ENCODE data around the gene RALGAPA2.

The RALGAPA2 gene

GRCh38 chr20:20712474-20713243 is at the start of gene RALGAPA2:
Gene RALGAPA2, minus strand, starts transcription at chr20:20712644. Its CDS starts 164 bp downstream, at chr20:20712480.
- peak; percentile 91 to 96 (median 94) for DNase-seq (ENCODE audit: low read depth in 4 of 4, low spot score in 1 of 4)

GRCh38 chr20:20761301-20761700 is 48.9 kb upstream of the RALGAPA2 start:
- no peak for DNase-seq (ENCODE audit: low read depth in 4 of 4, low spot score in 1 of 4)

- no peak for DNase-seq (ENCODE audit: low read depth in 4 of 4, low spot score in 1 of 4)
Observed at GRCh38 chr20:20759132-20759531, 46.7 kb upstream of the RALGAPA2 start.

GRCh38 chr20:20755674-20756319 is 43.4 kb upstream of the RALGAPA2 start:
- no peak for DNase-seq (ENCODE audit: low read depth in 4 of 4, low spot score in 1 of 4)

- DNase-seq (ENCODE audit: low read depth in 4 of 4, low spot score in 1 of 4) = no peak
Observed at GRCh38 chr20:20755231-20755630, 42.8 kb upstream of the RALGAPA2 start.

- no peak for DNase-seq (ENCODE audit: low read depth in 4 of 4, low spot score in 1 of 4)
Observed at GRCh38 chr20:20754714-20755113, 42.3 kb upstream of the RALGAPA2 start.

GRCh38 chr20:20752712-20753111 is 40.3 kb upstream of the RALGAPA2 start:
- DNase-seq (ENCODE audit: low read depth in 4 of 4, low spot score in 1 of 4) = no peak

- no peak for DNase-seq (ENCODE audit: low read depth in 4 of 4, low spot score in 1 of 4)
Observed at GRCh38 chr20:20747298-20747697, 34.9 kb upstream of the RALGAPA2 start.

GRCh38 chr20:20744170-20744725 is 31.8 kb upstream of the RALGAPA2 start:
- no peak for DNase-seq (ENCODE audit: low read depth in 4 of 4, low spot score in 1 of 4)

GRCh38 chr20:20743511-20744169 is 31.2 kb upstream of the RALGAPA2 start:
- no peak for DNase-seq (ENCODE audit: low read depth in 4 of 4, low spot score in 1 of 4)

- DNase-seq (ENCODE audit: low read depth in 4 of 4, low spot score in 1 of 4) = no peak
Observed at GRCh38 chr20:20741087-20742045, 28.9 kb upstream of the RALGAPA2 start.

GRCh38 chr20:20740541-20740940 is 28.1 kb upstream of the RALGAPA2 start:
- DNase-seq (ENCODE audit: low read depth in 4 of 4, low spot score in 1 of 4) = no peak

- DNase-seq (ENCODE audit: low read depth in 4 of 4, low spot score in 1 of 4) = no peak
Observed at GRCh38 chr20:20737158-20737557, 24.7 kb upstream of the RALGAPA2 start.

GRCh38 chr20:20736303-20736702 is 23.9 kb upstream of the RALGAPA2 start:
- DNase-seq (ENCODE audit: low read depth in 4 of 4, low spot score in 1 of 4) = no peak

GRCh38 chr20:20734475-20734948 is 22.1 kb upstream of the RALGAPA2 start:
- DNase-seq (ENCODE audit: low read depth in 4 of 4, low spot score in 1 of 4) = no peak

- no peak for DNase-seq (ENCODE audit: low read depth in 4 of 4, low spot score in 1 of 4)
Observed at GRCh38 chr20:20733943-20734342, 21.5 kb upstream of the RALGAPA2 start.

GRCh38 chr20:20732641-20733040 is 20.2 kb upstream of the RALGAPA2 start:
- no peak for DNase-seq (ENCODE audit: low read depth in 4 of 4, low spot score in 1 of 4)

GRCh38 chr20:20731945-20732296 is 19.5 kb upstream of the RALGAPA2 start:
- DNase-seq (ENCODE audit: low read depth in 4 of 4, low spot score in 1 of 4) = no peak

- no peak for DNase-seq (ENCODE audit: low read depth in 4 of 4, low spot score in 1 of 4)
Observed at GRCh38 chr20:20731000-20731944, 18.8 kb upstream of the RALGAPA2 start.

Measured in stimulated activated CD4-positive, alpha-beta T cell treated with anti-CD3 and anti-CD28 coated beads, Interleukin-1b, Interleukin-23, amount 100 ng/mL, for 24 hours (primary cell).